HepG2 (cell line): ENCODE data around the gene GALR2. TPM values are rescaled to one million over a fixed set of nuclear protein-coding genes. Genes with fewer than 3 reads are reported as not detected.

Experiments used
- CCDC6 ChIP-seq: sonication (generic); formaldehyde crosslinking; IDR thresholded peaks from 2 replicates; pipeline ENCODE4 v1.8.1; 2022; ENCODE audit warnings: mild to moderate bottlenecking, missing genetic modification reagents, moderate library complexity
- CREM ChIP-seq, 2 experiments: sonication (generic) in 1 of 2; formaldehyde crosslinking in 1 of 2; IDR thresholded peaks; 2 replicates each; pipeline versions ENCODE4 v1.4.0 to v1.6.1; 2016 to 2020; ENCODE audit warnings: antibody characterized with exemption in 1 of 2, mild to moderate bottlenecking in 1 of 2, missing genetic modification reagents in 1 of 2
- HNRNPL ChIP-seq: fragments of 200-400 bp; formaldehyde crosslinking; IDR thresholded peaks from 2 replicates; pipeline ENCODE4 v1.6.1; 2017; ENCODE audit warnings: mild to moderate bottlenecking, low read depth, low read length
- MAF1 ChIP-seq: sonication (generic); formaldehyde crosslinking; IDR thresholded peaks from 2 replicates; pipeline ENCODE4 v1.5.0; 2020; ENCODE audit warnings: missing genetic modification reagents, borderline replicate concordance
- PRPF4 ChIP-seq: fragments of 200-400 bp; formaldehyde crosslinking; IDR thresholded peaks from 2 replicates; pipeline ENCODE4 v1.6.1; 2016; ENCODE audit warnings: low read length, low read depth; ENCODE audit not compliant: poor library complexity, severe bottlenecking
- STAG1 ChIP-seq: sonication (generic); formaldehyde crosslinking; IDR thresholded peaks from 2 replicates; pipeline ENCODE4 v1.4.0; 2020; ENCODE audit warnings: missing genetic modification reagents
- ZNF607 ChIP-seq: sonication (generic); formaldehyde crosslinking; IDR thresholded peaks from 2 replicates; pipeline ENCODE4 v1.5.1; 2020; ENCODE audit warnings: missing genetic modification reagents, mild to moderate bottlenecking, borderline replicate concordance
- ZNF768 ChIP-seq: sonication (generic); formaldehyde crosslinking; IDR thresholded peaks from 2 replicates; pipeline ENCODE4 v1.4.0; 2020; ENCODE audit warnings: missing genetic modification reagents
- ZNF772 ChIP-seq: sonication (generic); formaldehyde crosslinking; IDR thresholded peaks from 2 replicates; pipeline ENCODE4 v1.5.0; 2020; ENCODE audit warnings: mild to moderate bottlenecking, missing genetic modification reagents
- ZNF776 ChIP-seq: sonication (generic); formaldehyde crosslinking; IDR thresholded peaks from 2 replicates; pipeline ENCODE4 v1.4.0; 2020; ENCODE audit warnings: mild to moderate bottlenecking, missing genetic modification reagents
- ZNF790 ChIP-seq: sonication (generic); formaldehyde crosslinking; IDR thresholded peaks from 2 replicates; pipeline ENCODE4 v1.8.0; 2022; ENCODE audit warnings: missing genetic modification reagents, mild to moderate bottlenecking, borderline replicate concordance
- polyA plus RNA-seq, 8 experiments: library from polyadenylated mRNA; depleted of rRNA in 3 of 8; stranded (reverse) in 7 of 8; unstranded in 1 of 8; fragments of >200 nt; fragmentation: Illumina TruSeq in 4 of 8; extraction: Trizol in 4 of 8; gene quantifications; 2 replicates each; pipeline versions ENCODE4 v1.2.1 to v1.2.3, GENCODE V29; 2011 to 2016; ENCODE audit warnings: low read depth in 4 of 8, missing spikeins in 1 of 8, mixed read lengths in 1 of 8; ENCODE audit not compliant: insufficient read depth in 1 of 8
- total RNA-seq, 5 experiments: library from RNA; depleted of rRNA; stranded (reverse); fragments of >200 nt; fragmentation: Illumina TruSeq; extraction: Trizol; gene quantifications; 2 replicates each; pipeline ENCODE4 v1.2.3, GENCODE V29; 2016; ENCODE audit warnings: low read depth in 1 of 5
- TF ChIP-seq, protein P1 (sequence below), 2 experiments: sonication (generic) in 1 of 2; formaldehyde crosslinking in 1 of 2; IDR thresholded peaks; 2 replicates each; pipeline versions ENCODE4 v1.4.0 to v1.6.1; 2016 to 2020; ENCODE audit warnings: borderline replicate concordance in 1 of 2, low read depth in 1 of 2, mild to moderate bottlenecking in 1 of 2, missing genetic modification reagents in 1 of 2
- TF ChIP-seq, protein P2 (sequence below): sonication (generic); formaldehyde crosslinking; IDR thresholded peaks from 2 replicates; pipeline ENCODE4 v1.9.0; 2021; ENCODE audit warnings: missing genetic modification reagents, mild to moderate bottlenecking, borderline replicate concordance
- TF ChIP-seq, protein P3 (sequence below): sonication (generic); formaldehyde crosslinking; IDR thresholded peaks from 2 replicates; pipeline ENCODE4 v1.5.0; 2020; ENCODE audit warnings: mild to moderate bottlenecking, missing genetic modification reagents, moderate library complexity
- TF ChIP-seq, protein P4 (sequence below): sonication (generic); formaldehyde crosslinking; conservative IDR thresholded peaks from 2 replicates; pipeline ENCODE4 v1.8.0; 2022; ENCODE audit warnings: missing genetic modification reagents

The GALR2 gene
- total and polyA plus RNA-seq, 2 of the 13 experiments (the other 11 are each of a cell fraction or from before 2014, with no cell fraction given) = 0.48 to 0.58 TPM

DNA sequence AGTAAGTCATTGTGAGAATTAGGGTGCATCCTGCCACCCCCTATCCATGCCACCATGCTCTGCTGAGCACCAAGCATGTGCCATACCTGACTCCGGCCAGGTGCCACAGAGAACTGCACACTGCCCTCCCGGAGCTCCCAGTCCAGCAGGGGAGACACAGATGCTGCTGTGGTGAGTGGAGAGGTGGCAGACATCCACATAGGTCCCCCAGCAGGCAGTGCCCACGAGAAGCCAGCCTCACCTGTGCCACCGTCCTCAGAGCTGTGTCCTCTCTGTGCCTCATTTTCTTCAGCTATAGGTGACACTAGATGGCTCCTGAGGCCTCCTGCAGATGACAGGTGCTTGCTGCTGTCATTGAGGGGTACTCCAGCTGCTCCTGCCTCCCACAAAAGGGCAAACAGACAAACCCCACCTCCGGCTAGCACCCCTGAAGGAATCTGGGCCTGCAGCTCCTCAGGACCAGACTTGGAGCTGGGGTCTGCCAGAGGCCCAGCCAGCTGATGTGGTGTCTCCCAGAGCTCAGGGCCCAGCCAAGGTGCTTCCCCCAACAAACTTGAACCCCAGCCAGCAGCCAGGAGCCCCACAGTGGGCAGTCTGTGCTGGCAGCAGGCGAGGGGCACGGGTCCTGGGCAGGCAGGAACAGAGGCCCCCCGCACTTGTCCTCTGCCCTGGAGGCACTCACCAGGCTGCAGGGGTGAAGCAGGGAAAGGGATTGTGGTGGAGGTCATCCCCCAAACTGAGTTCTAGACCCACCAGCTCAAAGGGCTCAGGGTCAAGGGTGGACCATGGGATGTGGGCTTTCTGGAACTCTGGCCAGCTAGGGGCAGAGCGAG lies 49.4 kb downstream of the GALR2 start (continued):
- TF ChIP-seq, protein P1, sequence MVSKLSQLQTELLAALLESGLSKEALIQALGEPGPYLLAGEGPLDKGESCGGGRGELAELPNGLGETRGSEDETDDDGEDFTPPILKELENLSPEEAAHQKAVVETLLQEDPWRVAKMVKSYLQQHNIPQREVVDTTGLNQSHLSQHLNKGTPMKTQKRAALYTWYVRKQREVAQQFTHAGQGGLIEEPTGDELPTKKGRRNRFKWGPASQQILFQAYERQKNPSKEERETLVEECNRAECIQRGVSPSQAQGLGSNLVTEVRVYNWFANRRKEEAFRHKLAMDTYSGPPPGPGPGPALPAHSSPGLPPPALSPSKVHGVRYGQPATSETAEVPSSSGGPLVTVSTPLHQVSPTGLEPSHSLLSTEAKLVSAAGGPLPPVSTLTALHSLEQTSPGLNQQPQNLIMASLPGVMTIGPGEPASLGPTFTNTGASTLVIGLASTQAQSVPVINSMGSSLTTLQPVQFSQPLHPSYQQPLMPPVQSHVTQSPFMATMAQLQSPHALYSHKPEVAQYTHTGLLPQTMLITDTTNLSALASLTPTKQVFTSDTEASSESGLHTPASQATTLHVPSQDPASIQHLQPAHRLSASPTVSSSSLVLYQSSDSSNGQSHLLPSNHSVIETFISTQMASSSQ (IDR thresholded peaks at IDR 0.05; ENCODE audit: low read depth) = no peak
- TF ChIP-seq, protein P1 (CRISPR knock-in tag; IDR thresholded peaks at IDR 0.05; ENCODE audit: borderline replicate concordance) = no peak
- TF ChIP-seq ZNF607 (CRISPR knock-in tag) = no peak
- TF ChIP-seq PRPF4 = no peak
- no peak for TF ChIP-seq ZNF772 (CRISPR knock-in tag)
- TF ChIP-seq HNRNPL = 0 out of 2 replicates have a peak, but pooled peaks have one; percentile 72
- TF ChIP-seq ZNF768 = peak; percentile 85
- TF ChIP-seq, protein P2, sequence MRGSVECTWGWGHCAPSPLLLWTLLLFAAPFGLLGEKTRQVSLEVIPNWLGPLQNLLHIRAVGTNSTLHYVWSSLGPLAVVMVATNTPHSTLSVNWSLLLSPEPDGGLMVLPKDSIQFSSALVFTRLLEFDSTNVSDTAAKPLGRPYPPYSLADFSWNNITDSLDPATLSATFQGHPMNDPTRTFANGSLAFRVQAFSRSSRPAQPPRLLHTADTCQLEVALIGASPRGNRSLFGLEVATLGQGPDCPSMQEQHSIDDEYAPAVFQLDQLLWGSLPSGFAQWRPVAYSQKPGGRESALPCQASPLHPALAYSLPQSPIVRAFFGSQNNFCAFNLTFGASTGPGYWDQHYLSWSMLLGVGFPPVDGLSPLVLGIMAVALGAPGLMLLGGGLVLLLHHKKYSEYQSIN = no peak
- TF ChIP-seq ZNF776 (CRISPR knock-in tag) = no peak
- no peak for TF ChIP-seq CCDC6 (CRISPR knock-in tag)
- TF ChIP-seq CREM (IDR thresholded peaks at IDR 0.05) = no peak
- TF ChIP-seq CREM (CRISPR knock-in tag; IDR thresholded peaks at IDR 0.05) = no peak
- peak; percentile 65 for TF ChIP-seq STAG1 (CRISPR knock-in tag)
- no peak for TF ChIP-seq MAF1 (CRISPR knock-in tag)
- TF ChIP-seq ZNF790 = no peak
- TF ChIP-seq, protein P3, sequence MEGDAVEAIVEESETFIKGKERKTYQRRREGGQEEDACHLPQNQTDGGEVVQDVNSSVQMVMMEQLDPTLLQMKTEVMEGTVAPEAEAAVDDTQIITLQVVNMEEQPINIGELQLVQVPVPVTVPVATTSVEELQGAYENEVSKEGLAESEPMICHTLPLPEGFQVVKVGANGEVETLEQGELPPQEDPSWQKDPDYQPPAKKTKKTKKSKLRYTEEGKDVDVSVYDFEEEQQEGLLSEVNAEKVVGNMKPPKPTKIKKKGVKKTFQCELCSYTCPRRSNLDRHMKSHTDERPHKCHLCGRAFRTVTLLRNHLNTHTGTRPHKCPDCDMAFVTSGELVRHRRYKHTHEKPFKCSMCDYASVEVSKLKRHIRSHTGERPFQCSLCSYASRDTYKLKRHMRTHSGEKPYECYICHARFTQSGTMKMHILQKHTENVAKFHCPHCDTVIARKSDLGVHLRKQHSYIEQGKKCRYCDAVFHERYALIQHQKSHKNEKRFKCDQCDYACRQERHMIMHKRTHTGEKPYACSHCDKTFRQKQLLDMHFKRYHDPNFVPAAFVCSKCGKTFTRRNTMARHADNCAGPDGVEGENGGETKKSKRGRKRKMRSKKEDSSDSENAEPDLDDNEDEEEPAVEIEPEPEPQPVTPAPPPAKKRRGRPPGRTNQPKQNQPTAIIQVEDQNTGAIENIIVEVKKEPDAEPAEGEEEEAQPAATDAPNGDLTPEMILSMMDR = peak; percentile 64
- TF ChIP-seq, protein P4, sequence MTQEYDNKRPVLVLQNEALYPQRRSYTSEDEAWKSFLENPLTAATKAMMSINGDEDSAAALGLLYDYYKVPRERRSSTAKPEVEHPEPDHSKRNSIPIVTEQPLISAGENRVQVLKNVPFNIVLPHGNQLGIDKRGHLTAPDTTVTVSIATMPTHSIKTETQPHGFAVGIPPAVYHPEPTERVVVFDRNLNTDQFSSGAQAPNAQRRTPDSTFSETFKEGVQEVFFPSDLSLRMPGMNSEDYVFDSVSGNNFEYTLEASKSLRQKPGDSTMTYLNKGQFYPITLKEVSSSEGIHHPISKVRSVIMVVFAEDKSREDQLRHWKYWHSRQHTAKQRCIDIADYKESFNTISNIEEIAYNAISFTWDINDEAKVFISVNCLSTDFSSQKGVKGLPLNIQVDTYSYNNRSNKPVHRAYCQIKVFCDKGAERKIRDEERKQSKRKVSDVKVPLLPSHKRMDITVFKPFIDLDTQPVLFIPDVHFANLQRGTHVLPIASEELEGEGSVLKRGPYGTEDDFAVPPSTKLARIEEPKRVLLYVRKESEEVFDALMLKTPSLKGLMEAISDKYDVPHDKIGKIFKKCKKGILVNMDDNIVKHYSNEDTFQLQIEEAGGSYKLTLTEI (CRISPR knock-in tag) = no peak
